GM23338 (cell line): ENCODE results near the gene PTPRN2. TPM values are rescaled to one million over a fixed set of nuclear protein-coding genes. Genes with fewer than 3 reads are reported as not detected.

Experiments
- ATAC-seq: fragments of 200-7000 bp; cut with Tn5 transposase; 3 replicates; pipeline ENCODE4 v1.9.1; 2020
- DNase-seq: peaks from one replicate; pipeline ENCODE4 v3.0.0-alpha.2; 2015; ENCODE audit warnings: low spot score
- H2AFZ ChIP-seq: fragments of 200-600 bp; sonication (generic); 2 replicates; pipeline ENCODE4 v1.8.0; 2016; ENCODE audit warnings: antibody characterized with exemption, mild to moderate bottlenecking, moderate library complexity
- H3F3A ChIP-seq: fragments of 200-600 bp; sonication (generic); replicated peaks from 2 replicates; pipeline ENCODE4 v1.8.0; 2017; ENCODE audit warnings: antibody characterized with exemption, mixed run types, low read depth
- H3K27ac ChIP-seq: fragments of 200-600 bp; sonication (generic); 2 replicates; pipeline ENCODE4 v1.6.1; 2016; ENCODE audit warnings: low read depth
- H3K27me3 ChIP-seq: fragments of 200-600 bp; sonication (generic); 2 replicates; pipeline ENCODE4 v1.8.0; 2016; ENCODE audit warnings: mild to moderate bottlenecking, mixed run types, moderate library complexity; ENCODE audit not compliant: insufficient read depth
- H3K36me3 ChIP-seq: fragments of 200-600 bp; sonication (generic); 2 replicates; pipeline ENCODE4 v1.8.0; 2016; ENCODE audit warnings: mild to moderate bottlenecking; ENCODE audit not compliant: insufficient read depth
- H3K4me1 ChIP-seq: fragments of 200-600 bp; sonication (generic); 2 replicates; pipeline ENCODE4 v1.8.0; 2016; ENCODE audit warnings: mild to moderate bottlenecking, moderate library complexity; ENCODE audit not compliant: insufficient read depth
- H3K4me2 ChIP-seq: fragments of 200-600 bp; sonication (generic); 2 replicates; pipeline ENCODE4 v1.7.1; 2017; ENCODE audit warnings: mixed run types
- H3K4me3 ChIP-seq: fragments of 200-600 bp; sonication (generic); 2 replicates; pipeline ENCODE4 v1.6.1; 2016; ENCODE audit warnings: mixed run types
- H3K79me2 ChIP-seq: fragments of 200-600 bp; sonication (generic); replicated peaks from 2 replicates; pipeline ENCODE4 v1.8.0; 2017; ENCODE audit warnings: mild to moderate bottlenecking; ENCODE audit not compliant: insufficient read depth
- H3K9me2 ChIP-seq: fragments of 200-600 bp; sonication (generic); 2 replicates; pipeline ENCODE4 v1.8.0; 2017; ENCODE audit not compliant: insufficient read depth
- H4K20me1 ChIP-seq: fragments of 200-600 bp; sonication (generic); replicated peaks from 2 replicates; pipeline ENCODE4 v1.8.0; 2017; ENCODE audit warnings: mild to moderate bottlenecking; ENCODE audit not compliant: insufficient read depth
- H3K27ac Mint-ChIP-seq: 2 replicates; pipeline ENCODE4 v1.8.0; 2020; ENCODE audit warnings: inconsistent platforms, mild to moderate bottlenecking, moderate library complexity, mixed read lengths
- H3K27me3 Mint-ChIP-seq: 3 replicates; pipeline ENCODE4 v1.8.0; 2022; ENCODE audit warnings: low read depth, mild to moderate bottlenecking, moderate library complexity, mixed read lengths, inconsistent platforms; ENCODE audit not compliant: insufficient read depth, poor library complexity
- H3K36me3 Mint-ChIP-seq: 3 replicates; pipeline ENCODE4 v1.8.0; 2021; ENCODE audit warnings: low read depth, mild to moderate bottlenecking, inconsistent platforms, moderate library complexity, mixed read lengths
- H3K4me1 Mint-ChIP-seq: 3 replicates; pipeline ENCODE4 v1.8.0; 2020; ENCODE audit warnings: mild to moderate bottlenecking, inconsistent platforms, mixed read lengths
- H3K4me3 Mint-ChIP-seq: 3 replicates; pipeline ENCODE4 v1.8.0; 2021; ENCODE audit warnings: moderate library complexity, mild to moderate bottlenecking, inconsistent platforms, mixed read lengths
- H3K9me3 Mint-ChIP-seq: 3 replicates; pipeline ENCODE4 v1.8.0; 2020; ENCODE audit warnings: moderate library complexity, mild to moderate bottlenecking, inconsistent platforms, mixed read lengths
- CREB1 ChIP-seq: fragments of 250-450 bp; sonication (Bioruptor Pico); IDR thresholded peaks from 2 replicates; pipeline ENCODE4 v1.5.0; 2020; ENCODE audit warnings: low read depth, mild to moderate bottlenecking, moderate library complexity
- CTCF ChIP-seq, 2 experiments: fragments of 200-600 bp in 1 of 2; sonication (generic) in 1 of 2; conservative IDR thresholded peaks; 2 replicates each; pipeline versions ENCODE4 v1.5.1 to v1.6.1; 2016 to 2017; ENCODE audit warnings: antibody characterized with exemption in 2 of 2, low read depth in 2 of 2, mild to moderate bottlenecking in 2 of 2, moderate library complexity in 1 of 2
- ETS1 ChIP-seq: IDR thresholded peaks from 2 replicates; pipeline ENCODE4 v1.6.1; 2016; ENCODE audit warnings: antibody characterized with exemption
- EZH2 ChIP-seq: fragments of 200-600 bp; sonication (generic); IDR thresholded peaks from one replicate; pipeline ENCODE4 v1.8.0; 2017; ENCODE audit warnings: antibody characterized with exemption, mild to moderate bottlenecking, low read depth; ENCODE audit not compliant: unreplicated experiment
- EZH2phosphoT487 ChIP-seq: fragments of 200-600 bp; sonication (generic); IDR thresholded peaks from one replicate; pipeline ENCODE4 v1.8.1; 2018; ENCODE audit warnings: antibody characterized with exemption; ENCODE audit not compliant: unreplicated experiment
- JUNB ChIP-seq: IDR thresholded peaks from one replicate; pipeline ENCODE4 v1.6.1; 2016; ENCODE audit warnings: antibody characterized with exemption; ENCODE audit not compliant: unreplicated experiment
- NANOG ChIP-seq: IDR thresholded peaks from 2 replicates; pipeline ENCODE4 v1.6.1; 2016; ENCODE audit warnings: antibody characterized with exemption, borderline replicate concordance
- POLR2AphosphoS5 ChIP-seq: IDR thresholded peaks from 2 replicates; pipeline ENCODE4 v1.6.1; 2016; ENCODE audit warnings: antibody characterized with exemption, low read depth
- REST ChIP-seq: IDR thresholded peaks from one replicate; pipeline ENCODE4 v1.6.1; 2018; ENCODE audit warnings: antibody characterized with exemption; ENCODE audit not compliant: unreplicated experiment
- STAT1 ChIP-seq: IDR thresholded peaks from one replicate; pipeline ENCODE4 v1.6.1; 2016; ENCODE audit warnings: antibody characterized with exemption; ENCODE audit not compliant: unreplicated experiment
- ZNF114 ChIP-seq: fragments of 250-450 bp; sonication (Bioruptor Pico); IDR thresholded peaks from 2 replicates; pipeline ENCODE4 v1.5.0; 2020; ENCODE audit warnings: mild to moderate bottlenecking, moderate library complexity
- ZNF331 ChIP-seq: fragments of 250-450 bp; sonication (Bioruptor Pico); IDR thresholded peaks from 2 replicates; pipeline ENCODE4 v1.5.0; 2020; ENCODE audit warnings: low read depth, mild to moderate bottlenecking, moderate library complexity
- ZNF462 ChIP-seq: fragments of 250-450 bp; sonication (Bioruptor Pico); IDR thresholded peaks from 2 replicates; pipeline ENCODE4 v1.5.0; 2020; ENCODE audit warnings: mild to moderate bottlenecking, moderate library complexity
- polyA plus RNA-seq: library from polyadenylated mRNA; unstranded; fragments of >200 nt; fragmentation: Nextera tagmentation; extraction: Ambion mirVana; gene quantifications from 2 replicates; pipeline ENCODE4 v1.2.1, GENCODE V29; 2016
- total RNA-seq: library from RNA; depleted of rRNA; stranded (reverse); fragments of >200 nt; shearing (Covaris generic); gene quantifications from 2 replicates; pipeline ENCODE4 v1.2.3, GENCODE V29; 2014

Gene PTPRN2
- total and polyA plus RNA-seq, 2 experiments from 2014 or later = 0.87 to 4.0 TPM

GRCh38 chr7:157740251-157740798 lies 847.3 kb downstream of the PTPRN2 start:
- Histone ChIP-seq H3K4me3 (no peak overlapping the region), H3K79me2 (no peaks in the 10 kb centered on the region), H3K27me3 (no peaks in the 10 kb centered on the region), H3K27ac (no peak overlapping the region), H3F3A (no peaks in the 10 kb centered on the region), H3K9me2 (no peaks in the 10 kb centered on the region), H3K4me1 (no peaks in the 10 kb centered on the region), H3K4me2 (no peak overlapping the region), H3K36me3 (no peaks in the 10 kb centered on the region), H4K20me1 (no peaks in the 10 kb centered on the region), H2AFZ (no peak overlapping the region)
- ATAC-seq (no peak), DNase-seq (no peak)
- H3K27ac Mint-ChIP-seq = no peak overlapping the region
- peaks cover 1% of the 10 kb centered on the region for H3K27me3 Mint-ChIP-seq
- H3K9me3 Mint-ChIP-seq = peaks cover 97% of the 10 kb centered on the region
- H3K4me3 Mint-ChIP-seq = no peak overlapping the region
- peaks cover 54% of the 10 kb centered on the region for H3K36me3 Mint-ChIP-seq
- no peaks in the 10 kb centered on the region for H3K4me1 Mint-ChIP-seq
- TF ChIP-seq REST (no peak), CTCF (conservative IDR thresholded peaks at IDR 0.05; ENCODE audit: low read depth in 2 of 2) (no peak), EZH2phosphoT487 (no peak), STAT1 (no peak), ZNF331 (CRISPR knock-in tag) (no peak), ZNF462 (CRISPR knock-in tag) (no peak), JUNB (no peak), ZNF114 (CRISPR knock-in tag) (no peak), CREB1 (CRISPR knock-in tag) (no peak), POLR2AphosphoS5 (no peak), ETS1 (no peak), EZH2 (no peak), NANOG (no peak)
